Measurements from ENCODE around the gene COL27A1. TPM values are rescaled to one million over a fixed set of nuclear protein-coding genes. Genes with fewer than 3 reads are reported as not detected.

Gene COL27A1
- total RNA-seq, 2 experiments from 2014 or later: 0.87 to 1.2 TPM

GRCh38 chr9:114172981-114173833, 17.9 kb downstream of the COL27A1 start:
- H3K36me3 ChIP-seq (ENCODE audit: insufficient read depth, low read length): no peaks in the 10 kb centered on the region
- ChIA-PET POLR2A (no interaction called here), CTCF (no interaction called here)
- no peaks in the 10 kb centered on the region for H3K4me1 Mint-ChIP-seq (ENCODE audit: low read depth)
- TF ChIP-seq CTCF (IDR thresholded peaks at IDR 0.05): no peak
- no peak overlapping the region for H3K27ac ChIP-seq (ENCODE audit: low read depth in 1 of 2, low read length in 2 of 2)
- no peak overlapping the region for H3K27ac Mint-ChIP-seq
- H3K27me3 Mint-ChIP-seq: peaks cover 4% of the 10 kb centered on the region
- DNase-seq: no peak
- H3K36me3 Mint-ChIP-seq (ENCODE audit: low read depth): no peaks in the 10 kb centered on the region
- H3K27me3 ChIP-seq (ENCODE audit: control insufficient read depth in 1 of 2, insufficient read depth in 2 of 2, low read length in 2 of 2): no peaks in the 10 kb centered on the region
- no peaks in the 10 kb centered on the region for H3K9me3 Mint-ChIP-seq
- peaks cover 0 to 3% of the 10 kb centered on the region in 2 experiments for H3K9me3 ChIP-seq (ENCODE audit: control insufficient read depth in 1 of 2, insufficient read depth in 1 of 2, low read length in 2 of 2)
- no peak overlapping the region for H3K4me3 ChIP-seq (ENCODE audit: low read length)
- no peaks in the 10 kb centered on the region for H3K4me1 ChIP-seq (ENCODE audit: insufficient read depth, low read length)
- intact Hi-C loops (cut with DNase I, micrococcal nuclease): no loop called here
- no peak overlapping the region for H3K4me3 Mint-ChIP-seq
- no peak for ATAC-seq (ENCODE audit: poor library complexity)

DNA sequence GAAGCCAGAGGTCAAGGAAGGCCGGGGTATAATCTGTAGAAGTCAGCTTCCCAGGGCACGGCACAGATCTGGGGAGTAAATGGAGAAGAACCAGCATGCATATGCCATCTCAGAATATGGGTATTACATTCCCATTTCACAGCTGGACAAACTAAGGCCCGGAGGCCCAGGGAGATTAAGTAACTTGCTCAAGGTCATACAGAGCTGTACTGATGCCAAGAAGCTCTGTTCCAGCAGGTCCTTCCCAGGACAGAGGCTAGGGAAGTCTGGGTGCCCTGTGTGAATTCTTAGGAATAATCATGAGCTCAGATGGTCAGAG, 19.2 kb downstream of the COL27A1 start:
- H3K9me3 Mint-ChIP-seq: no peaks in the 10 kb centered on the region
- Histone ChIP-seq H3K4me1 (ENCODE audit: insufficient read depth, low read length) (no peaks in the 10 kb centered on the region), H3K36me3 (ENCODE audit: insufficient read depth, low read length) (no peaks in the 10 kb centered on the region), H3K4me3 (ENCODE audit: low read length) (no peak overlapping the region), H3K9me3 (ENCODE audit: control insufficient read depth in 1 of 2, insufficient read depth in 1 of 2, low read length in 2 of 2) (no peaks in the 10 kb centered on the region), H3K27me3 (ENCODE audit: control insufficient read depth in 1 of 2, insufficient read depth in 2 of 2, low read length in 2 of 2) (no peaks in the 10 kb centered on the region), H3K27ac (ENCODE audit: low read depth in 1 of 2, low read length in 2 of 2) (no peak overlapping the region)
- H3K27me3 Mint-ChIP-seq: peaks cover 4% of the 10 kb centered on the region
- no peak overlapping the region for H3K27ac Mint-ChIP-seq
- POLR2A ChIA-PET: no interaction called here
- no peaks in the 10 kb centered on the region for H3K4me1 Mint-ChIP-seq (ENCODE audit: low read depth)
- H3K36me3 Mint-ChIP-seq (ENCODE audit: low read depth): no peaks in the 10 kb centered on the region
- intact Hi-C loops (cut with DNase I, micrococcal nuclease): no loop called here
- CTCF ChIA-PET: no interaction called here
- no peak overlapping the region for H3K4me3 Mint-ChIP-seq
- ATAC-seq (ENCODE audit: poor library complexity): no peak
- no peak for DNase-seq
- TF ChIP-seq CTCF (IDR thresholded peaks at IDR 0.05): no peak

GRCh38 chr9:114174876-114175771, 19.8 kb downstream of the COL27A1 start:
- DNase-seq: no peak

More at GRCh38 chr9:114174876-114175771, 19.8 kb downstream of the COL27A1 start:
- ChIA-PET POLR2A (no interaction called here), CTCF (no interaction called here)
- no peaks in the 10 kb centered on the region for H3K36me3 ChIP-seq (ENCODE audit: insufficient read depth, low read length)
- no peak for ATAC-seq (ENCODE audit: poor library complexity)
- Mint-ChIP-seq H3K9me3 (no peaks in the 10 kb centered on the region), H3K27me3 (peaks cover 4% of the 10 kb centered on the region), H3K4me3 (no peak overlapping the region), H3K27ac (no peak overlapping the region), H3K4me1 (ENCODE audit: low read depth) (no peaks in the 10 kb centered on the region), H3K36me3 (ENCODE audit: low read depth) (no peaks in the 10 kb centered on the region)
- H3K27me3 ChIP-seq (ENCODE audit: control insufficient read depth in 1 of 2, insufficient read depth in 2 of 2, low read length in 2 of 2): no peaks in the 10 kb centered on the region
- intact Hi-C loops (cut with DNase I, micrococcal nuclease): no loop called here
- H3K4me3 ChIP-seq (ENCODE audit: low read length): no peak overlapping the region
- H3K4me1 ChIP-seq (ENCODE audit: insufficient read depth, low read length): no peaks in the 10 kb centered on the region
- no peaks in the 10 kb centered on the region for H3K9me3 ChIP-seq (ENCODE audit: control insufficient read depth in 1 of 2, insufficient read depth in 1 of 2, low read length in 2 of 2)
- no peak for TF ChIP-seq CTCF (IDR thresholded peaks at IDR 0.05)
- H3K27ac ChIP-seq (ENCODE audit: low read depth in 1 of 2, low read length in 2 of 2): no peak overlapping the region
